K562 (cell line): ENCODE results near the gene SURF6. TPM values are rescaled to one million over a fixed set of nuclear protein-coding genes. Genes with fewer than 3 reads are reported as not detected.

Experiments used
- ATAC-seq: fragments of 200-7000 bp; cut with Tn5 transposase; 3 replicates; pipeline ENCODE4 v1.9.1; 2020; ENCODE audit warnings: moderate library complexity
- BruUV-seq: library from RNA; stranded (reverse); fragments of 400-500 nt; replicated peaks from 2 replicates; lab custom pipeline; 2021; lab: Mats Ljungman, UMichigan
- CTCF ChIA-PET: fragments of 300-600 bp; formaldehyde crosslinking; extraction: SDS; loops from one replicate; lab custom pipeline; 2021; ENCODE audit warnings: low intra/inter-chr PET ratio; lab: Yijun Ruan, JAX
- POLR2A ChIA-PET: fragments of 300-600, 350-650 bp; sonication (Branson Sonifier 250); formaldehyde crosslinking; extraction: SDS; loops from one replicate; lab custom pipeline; 2021; ENCODE audit warnings: antibody characterized with exemption, inconsistent platforms; lab: Yijun Ruan, JAX
- DNase-seq, 4 experiments: peaks; one replicate each; pipeline versions ENCODE4 v3.0.0 to v3.0.0-alpha.2; 2011 to 2018; ENCODE audit warnings: low spot score in 3 of 4, mixed read lengths in 3 of 4; ENCODE audit errors: extremely low read depth in 1 of 4
- FAIRE-seq: peaks from 2 replicates; lab custom pipeline; 2011; peaks lifted over from hg19 to GRCh38; lab: Jason Lieb, UNC
- H2AFZ ChIP-seq: 2 replicates; pipeline ENCODE4 v1.6.0; 2011; ENCODE audit warnings: low read depth, low read length, control low read depth, inconsistent platforms
- H3K27ac ChIP-seq: fragments of 200-600 bp; 3 replicates; pipeline ENCODE4 v1.8.0; 2011; ENCODE audit warnings: low read depth, mild to moderate bottlenecking, control low read depth, inconsistent platforms, low read length, moderate library complexity, mixed read lengths; ENCODE audit errors: extremely low read depth
- H3K27me3 ChIP-seq, 2 experiments: fragments of 300-600 bp in 1 of 2; 2 replicates in 1 of 2; 3 replicates in 1 of 2; pipeline versions ENCODE4 v1.6.0 to v1.8.0; 2011; ENCODE audit warnings: inconsistent platforms in 2 of 2, low read length in 2 of 2, mild to moderate bottlenecking in 1 of 2, mixed read lengths in 1 of 2, moderate library complexity in 1 of 2; ENCODE audit not compliant: control insufficient read depth in 2 of 2, insufficient read depth in 2 of 2
- H3K36me3 ChIP-seq: fragments of 300-600 bp; 3 replicates; pipeline ENCODE4 v1.8.0; 2011; ENCODE audit warnings: mild to moderate bottlenecking, low read length, inconsistent platforms; ENCODE audit not compliant: control insufficient read depth, insufficient read depth
- H3K4me1 ChIP-seq, 2 experiments: fragments of 200-600 bp in 1 of 2; replicated peaks in 1 of 2; 2 replicates in 1 of 2; 3 replicates in 1 of 2; pipeline versions ENCODE4 v1.5.1 to v1.8.0; 2011; ENCODE audit warnings: inconsistent platforms in 2 of 2, low read length in 2 of 2, mild to moderate bottlenecking in 1 of 2, mixed read lengths in 1 of 2, moderate library complexity in 1 of 2; ENCODE audit not compliant: control insufficient read depth in 2 of 2, insufficient read depth in 2 of 2
- H3K4me2 ChIP-seq: 2 replicates; pipeline ENCODE4 v1.6.1; 2011; ENCODE audit warnings: low read length, control low read depth, inconsistent platforms, mixed read lengths; ENCODE audit not compliant: insufficient read depth
- H3K4me3 ChIP-seq: fragments of 200-600 bp; sonication (generic), shearing (Covaris generic); 2 replicates; pipeline ENCODE4 v1.5.1; 2016; ENCODE audit warnings: control low read depth, inconsistent platforms
- H3K79me2 ChIP-seq: fragments of 200-600 bp; 3 replicates; pipeline ENCODE4 v1.8.0; 2011; ENCODE audit warnings: low read length, inconsistent platforms; ENCODE audit not compliant: control insufficient read depth, insufficient read depth
- H3K9ac ChIP-seq, 2 experiments: 2 replicates each; pipeline versions ENCODE4 v1.6.0 to v1.6.1; 2011; ENCODE audit warnings: low read depth in 2 of 2, low read length in 2 of 2, control low read depth in 1 of 2, inconsistent platforms in 1 of 2, mild to moderate bottlenecking in 1 of 2, mixed read lengths in 1 of 2; ENCODE audit not compliant: insufficient read depth in 1 of 2
- H3K9me1 ChIP-seq: one replicate; pipeline ENCODE4 v1.6.0; 2011; ENCODE audit warnings: inconsistent platforms, mild to moderate bottlenecking, low read length, moderate library complexity; ENCODE audit not compliant: control insufficient read depth, insufficient read depth
- H3K9me3 ChIP-seq: replicated peaks from 2 replicates; pipeline ENCODE4 v1.5.1; 2011; ENCODE audit warnings: low read depth, low read length, inconsistent platforms; ENCODE audit not compliant: control insufficient read depth, insufficient read depth
- H4K20me1 ChIP-seq: replicated peaks from 2 replicates; pipeline ENCODE4 v1.6.1; 2011; ENCODE audit warnings: low read length, inconsistent platforms, mixed read lengths; ENCODE audit not compliant: control insufficient read depth, insufficient read depth
- CREB5 ChIP-seq: fragments of 250-450 bp; sonication (Bioruptor Pico); IDR thresholded peaks from 2 replicates; pipeline ENCODE4 v1.5.0; 2020; ENCODE audit warnings: mild to moderate bottlenecking
- CREBBP ChIP-seq: IDR thresholded peaks from one replicate; pipeline ENCODE4 v1.6.1; 2012; ENCODE audit warnings: low read depth, mild to moderate bottlenecking, control low read depth, inconsistent platforms, low read length
- HLTF ChIP-seq: fragments of 450-650 bp; IDR thresholded peaks from 2 replicates; pipeline ENCODE4 v1.6.1; 2016
- SIRT6 ChIP-seq: IDR thresholded peaks from one replicate; pipeline ENCODE4 v1.6.1; 2012; ENCODE audit warnings: low read depth, mild to moderate bottlenecking, control low read depth, inconsistent platforms, low read length, moderate library complexity
- SRSF7 ChIP-seq: fragments of 200-400 bp; formaldehyde crosslinking; optimal IDR thresholded peaks from 2 replicates; pipeline ENCODE3; 2017; ENCODE audit warnings: mild to moderate bottlenecking, low read depth, low read length
- STAT5B ChIP-seq: fragments of 250-450 bp; sonication (Bioruptor Pico); IDR thresholded peaks from 2 replicates; pipeline ENCODE4 v1.8.0; 2021; ENCODE audit warnings: mild to moderate bottlenecking, inconsistent platforms
- ZNF551 ChIP-seq: fragments of 250-450 bp; sonication (Bioruptor Pico); IDR thresholded peaks from 2 replicates; pipeline ENCODE4 v1.5.0; 2021; ENCODE audit warnings: mild to moderate bottlenecking, moderate library complexity
- ZNF764 ChIP-seq: fragments of 250-450 bp; sonication (Bioruptor Pico); IDR thresholded peaks from 2 replicates; pipeline ENCODE4 v1.4.0; 2020; ENCODE audit warnings: low read depth, mild to moderate bottlenecking, moderate library complexity
- WGBS: fragments of 100-300 bp; shearing (Covaris generic); methylation state at CpG from one replicate; pipeline ENCODE4 v1.1.6; 2016; ENCODE audit warnings: low coverage, mixed read lengths; ENCODE audit not compliant: insufficient coverage; ENCODE audit errors: missing lambda C conversion rate; 5-methylcytosine and 5-hydroxymethylcytosine counted together
- in situ Hi-C: fragments of 300-500 bp; cut with MboI; formaldehyde crosslinking; loops from 4 replicates; pipeline ENCODE4 v1.15.0; 2018; ENCODE audit warnings: inconsistent platforms, mixed read lengths
- intact Hi-C: fragments of 100-400 bp; cut with micrococcal nuclease; formaldehyde crosslinking; loops from 2 replicates; pipeline ENCODE4 v1.14.2; 2022
- polyA plus RNA-seq, 8 experiments: library from polyadenylated mRNA; depleted of rRNA in 4 of 8; stranded (reverse) in 5 of 8; unstranded in 3 of 8; fragments of >200 nt; fragmentation: Nextera tagmentation in 2 of 8; fragmentation: Illumina TruSeq in 1 of 8; extraction: Ambion mirVana in 2 of 8; extraction: Trizol in 1 of 8; gene quantifications; 2 replicates each; pipeline versions ENCODE4 v1.2.1 to v1.2.3, GENCODE V29; 2011 to 2014; ENCODE audit warnings: inconsistent platforms in 1 of 8, missing spikeins in 1 of 8
- total RNA-seq, 7 experiments: library from RNA; depleted of rRNA in 6 of 7; stranded (reverse); fragments of >200 nt in 6 of 7; fragmentation: Illumina TruSeq in 2 of 7; extraction: Trizol in 2 of 7; gene quantifications; 2 replicates each; pipeline versions ENCODE4 v1.2.1 to v1.2.3, GENCODE V29; 2011 to 2021; ENCODE audit warnings: low replicate concordance in 1 of 7

Gene SURF6
- total and polyA plus RNA-seq, 9 of the 15 experiments (the other 6 are each of a cell fraction or from before 2014, with no cell fraction given) = 1.4 to 68.3 (median 14.7) TPM

- CTCF ChIA-PET = no interaction called here
- no peak for ATAC-seq
- Histone ChIP-seq H3K9me1 (peaks cover 26% of the 10 kb centered on the region), H3K79me2 (peaks cover 53% of the 10 kb centered on the region), H3K27ac (no peak overlapping the region; the same call in 2 of the 3 replicates), H2AFZ (no peak overlapping the region), H3K27me3 (no peaks in the 10 kb centered on the region), H3K36me3 (peaks cover 98% of the 10 kb centered on the region), H4K20me1 (peaks cover 59% of the 10 kb centered on the region), H3K9ac (no peak overlapping the region), H3K4me2 (no peak overlapping the region), H3K4me1 (peaks cover 9 to 18% of the 10 kb centered on the region in 2 experiments; a peak in 4 of 5 replicates), H3K9me3 (no peaks in the 10 kb centered on the region), H3K4me3 (no peak overlapping the region)
- FAIRE-seq = no peak
- 95% methylated on average over 11 of the region's 11 CpGs for WGBS
- no peak for DNase-seq
- intact Hi-C loops = no loop called here
- TF ChIP-seq SRSF7 = no peak
- no peak for TF ChIP-seq ZNF551
- no peak for TF ChIP-seq CREB5 (CRISPR knock-in tag)
- no peak for TF ChIP-seq HLTF
- TF ChIP-seq CREBBP = no peak
- no peak for TF ChIP-seq ZNF764 (CRISPR knock-in tag)
- no peak for TF ChIP-seq SIRT6
- TF ChIP-seq STAT5B = no peak
- no TSS peak for BruUV-seq
- POLR2A ChIA-PET = interaction anchor here (0.8 to 6.3 kb wide), 7 partner anchors 8 to 213 kb away, joined by 3 to 81 read pairs (median 4); partner anchors contain the start of genes MED22, RPL7A, STKLD1 and SURF1
- in situ Hi-C loops = no loop called here
These were observed 30.4 kb upstream of the SURF6 start for GRCh38 chr9:133366435-133366834.
